ENCODE data around the gene PLEKHF1.
"Not testable (repeated sequence)": the region's sequence is repeated elsewhere in the genome, so short reads cannot be mapped to it uniquely, and the experiment has no call there.

The PLEKHF1 gene

GRCh38 chr19:29666578-29667386 is 1.5 kb downstream of the PLEKHF1 start:
- no peak for DNase-seq

- DNase-seq, result no peak
These were observed 2.1 kb downstream of the PLEKHF1 start for GRCh38 chr19:29667387-29667783.

- peak; percentile 60 for DNase-seq
These were observed 2.7 kb downstream of the PLEKHF1 start for GRCh38 chr19:29667901-29668341.

DNA sequence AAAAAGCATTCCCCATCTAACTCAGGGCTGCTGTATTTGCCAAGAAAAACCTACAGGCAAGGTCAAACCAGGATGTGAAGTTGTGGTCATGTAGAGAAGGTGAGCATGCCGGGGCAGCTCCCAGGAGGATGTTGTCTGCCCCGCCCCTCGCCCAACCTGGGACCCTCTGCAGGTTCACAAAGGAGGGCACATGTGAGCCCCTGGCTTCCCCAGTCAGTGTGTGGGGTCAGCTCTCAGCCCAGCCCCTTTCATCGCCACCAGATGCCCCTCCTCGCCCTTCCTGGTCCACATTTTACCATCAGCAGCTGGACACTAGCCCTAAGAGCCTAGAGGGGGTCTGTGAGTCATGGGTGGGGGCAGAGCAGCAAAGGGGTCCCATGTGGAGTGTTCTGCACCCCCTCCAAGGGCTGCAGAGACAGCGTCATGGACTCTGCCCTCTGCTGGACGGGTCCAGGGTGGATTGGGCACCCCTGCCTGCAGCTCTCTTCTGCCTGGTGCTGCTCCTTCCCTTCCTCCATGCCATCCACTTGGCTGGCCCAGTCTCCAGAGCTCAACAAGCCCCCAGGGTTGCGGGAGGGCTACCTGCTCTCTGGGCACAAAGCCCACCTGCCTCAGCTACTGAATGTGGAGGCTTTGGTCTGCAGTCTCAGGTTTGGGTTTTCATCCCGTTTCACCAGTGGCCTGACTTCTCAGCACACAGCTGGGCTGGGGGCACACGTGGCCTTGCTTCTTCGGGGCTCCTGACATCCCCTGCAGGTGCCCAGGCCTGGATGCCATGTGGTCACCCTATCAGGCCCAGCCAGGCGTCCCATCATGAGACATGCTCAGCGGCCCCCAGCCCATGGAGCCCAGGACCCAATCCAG is 3.7 kb downstream of the PLEKHF1 start:
- DNase-seq, result no peak

DNA sequence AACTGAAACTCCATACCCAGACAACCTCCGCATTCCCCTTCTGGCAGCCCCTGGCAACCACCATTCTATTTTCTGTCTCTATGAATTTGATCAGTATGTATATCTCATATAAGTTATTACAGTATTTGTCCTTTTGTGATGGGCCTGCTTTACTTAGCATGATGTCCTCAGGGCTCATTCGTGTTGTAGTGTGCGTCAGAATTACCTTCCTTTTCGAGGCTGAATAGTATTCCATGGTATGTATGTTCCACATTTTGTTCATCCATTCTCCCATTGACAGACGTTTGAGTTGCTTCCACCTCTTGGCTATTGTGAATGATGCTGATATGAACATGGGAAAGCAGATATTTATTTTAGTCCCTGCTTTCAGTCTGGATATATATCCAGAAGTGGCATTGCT is 5.0 kb downstream of the PLEKHF1 start:
- no peak for DNase-seq

DNA sequence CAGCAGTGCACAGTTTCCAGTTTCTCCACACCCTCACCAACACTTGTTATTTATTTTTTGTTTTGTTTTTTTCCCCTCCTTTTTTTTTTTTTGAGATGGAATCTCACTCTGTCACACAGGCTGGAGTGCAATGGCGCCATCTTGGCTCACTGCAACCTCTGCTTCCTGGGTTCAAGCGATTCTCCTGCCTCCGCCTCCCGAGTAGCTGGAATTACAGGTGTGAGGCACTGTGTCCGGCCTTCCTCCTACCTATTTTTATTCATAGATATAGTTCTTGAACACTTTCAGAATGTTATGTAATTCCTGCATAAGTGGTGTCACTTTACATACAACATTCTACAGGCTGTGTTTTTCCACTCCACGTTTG is 5.7 kb downstream of the PLEKHF1 start:
- not testable (repeated sequence) for DNase-seq

- DNase-seq, result peak; percentile 87
These were observed 6.3 kb downstream of the PLEKHF1 start for GRCh38 chr19:29671393-29672160.

DNA sequence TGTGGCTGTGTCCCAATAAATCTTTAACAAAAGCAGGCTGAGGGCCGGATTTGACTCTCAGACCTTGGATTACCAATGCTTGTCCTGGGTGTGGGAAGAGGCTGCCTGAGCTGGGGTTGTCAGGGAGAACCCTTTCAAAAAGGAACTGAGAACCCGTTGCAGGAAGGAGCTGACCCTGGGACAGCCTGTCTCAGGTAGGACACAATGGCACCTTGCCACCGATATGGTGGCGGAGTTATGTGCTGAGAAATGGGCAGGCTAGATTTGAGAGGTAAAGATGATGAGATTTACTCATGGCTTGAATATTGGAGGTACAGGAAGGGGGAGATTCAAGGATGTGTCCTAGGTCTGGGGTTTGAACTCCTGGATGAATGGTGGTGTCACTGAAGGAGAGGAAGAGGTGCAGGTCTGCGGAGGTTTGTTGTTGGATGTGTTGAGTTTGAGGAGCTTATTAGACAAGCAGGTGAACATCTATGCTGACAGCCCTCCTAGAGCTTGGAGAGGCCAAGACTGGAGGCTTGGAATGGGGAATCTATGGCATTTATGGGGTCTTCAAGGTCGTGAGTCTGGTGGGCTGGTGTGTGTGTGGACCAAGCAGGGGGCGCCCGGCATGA is 7.2 kb downstream of the PLEKHF1 start:
- no peak for DNase-seq

- DNase-seq, result peak; percentile 85
These were observed 7.7 kb downstream of the PLEKHF1 start for GRCh38 chr19:29672933-29673336.

DNA sequence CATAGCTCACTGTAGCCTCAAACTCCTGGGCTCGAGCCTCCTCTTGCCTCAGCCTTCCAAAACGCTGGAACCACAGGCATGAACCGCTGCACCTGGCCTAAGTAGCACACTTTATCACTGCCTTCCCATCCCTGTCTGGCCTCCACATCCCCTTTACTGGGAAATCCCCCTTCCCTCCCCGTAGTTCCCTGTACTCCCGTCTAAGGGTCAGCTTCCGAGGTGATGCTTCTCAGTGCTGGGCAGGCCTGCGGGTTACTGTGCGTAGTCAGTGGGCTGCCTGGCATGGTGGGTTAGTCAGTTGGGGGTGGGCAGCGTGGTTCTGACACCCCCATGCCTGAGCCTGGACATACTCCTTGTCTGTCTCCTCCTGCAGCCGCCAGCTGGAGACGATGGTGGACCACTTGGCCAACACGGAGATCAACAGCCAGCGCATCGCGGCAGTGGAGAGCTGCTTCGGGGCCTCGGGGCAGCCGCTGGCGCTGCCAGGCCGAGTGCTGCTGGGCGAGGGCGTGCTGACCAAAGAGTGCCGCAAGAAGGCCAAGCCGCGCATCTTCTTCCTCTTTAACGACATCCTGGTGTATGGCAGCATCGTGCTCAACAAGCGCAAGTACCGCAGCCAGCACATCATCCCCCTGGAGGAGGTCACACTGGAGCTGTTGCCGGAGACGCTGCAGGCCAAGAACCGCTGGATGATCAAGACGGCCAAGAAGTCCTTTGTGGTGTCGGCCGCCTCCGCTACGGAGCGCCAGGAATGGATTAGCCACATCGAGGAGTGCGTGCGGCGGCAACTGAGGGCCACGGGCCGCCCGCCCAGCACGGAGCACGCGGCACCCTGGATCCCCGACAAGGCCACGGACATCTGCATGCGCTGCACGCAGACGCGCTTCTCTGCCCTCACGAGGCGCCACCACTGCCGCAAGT is 8.4 kb downstream of the PLEKHF1 start:
- no peak for DNase-seq

DNA sequence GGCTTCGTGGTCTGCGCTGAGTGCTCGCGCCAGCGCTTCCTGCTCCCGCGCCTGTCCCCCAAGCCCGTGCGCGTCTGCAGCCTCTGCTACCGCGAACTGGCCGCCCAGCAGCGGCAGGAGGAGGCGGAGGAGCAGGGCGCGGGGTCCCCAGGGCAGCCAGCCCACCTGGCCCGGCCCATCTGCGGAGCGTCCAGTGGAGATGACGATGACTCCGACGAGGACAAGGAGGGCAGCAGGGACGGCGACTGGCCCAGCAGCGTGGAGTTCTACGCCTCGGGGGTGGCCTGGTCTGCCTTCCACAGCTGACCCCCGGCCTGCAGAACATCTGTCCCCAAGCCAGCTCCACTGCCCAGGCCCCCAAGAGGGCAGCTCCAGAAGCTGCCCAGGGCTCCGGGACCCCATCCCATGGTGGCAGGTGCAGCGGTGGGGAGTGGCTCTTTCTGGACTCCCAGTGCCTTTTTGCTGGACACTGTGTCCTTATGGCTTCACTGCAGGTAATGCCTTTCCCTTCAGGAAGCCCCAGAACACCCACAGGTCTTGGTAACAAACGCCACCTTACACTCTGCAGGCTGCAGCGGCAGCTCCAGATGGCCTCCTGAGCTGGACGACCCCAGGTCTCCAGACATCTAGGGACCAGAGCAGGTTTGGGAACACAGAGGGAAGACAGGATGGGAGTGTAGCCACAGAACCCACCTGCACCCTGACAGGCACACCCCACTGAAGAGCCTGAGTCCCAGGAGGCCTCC is 9.3 kb downstream of the PLEKHF1 start:
- no peak for DNase-seq

- no peak for DNase-seq
These were observed 9.9 kb downstream of the PLEKHF1 start for GRCh38 chr19:29675120-29675649.

GRCh38 chr19:29675650-29676186 is 10.5 kb downstream of the PLEKHF1 start:
- DNase-seq, result no peak

GRCh38 chr19:29676586-29676985 is 11.3 kb downstream of the PLEKHF1 start:
- no peak for DNase-seq

DNA sequence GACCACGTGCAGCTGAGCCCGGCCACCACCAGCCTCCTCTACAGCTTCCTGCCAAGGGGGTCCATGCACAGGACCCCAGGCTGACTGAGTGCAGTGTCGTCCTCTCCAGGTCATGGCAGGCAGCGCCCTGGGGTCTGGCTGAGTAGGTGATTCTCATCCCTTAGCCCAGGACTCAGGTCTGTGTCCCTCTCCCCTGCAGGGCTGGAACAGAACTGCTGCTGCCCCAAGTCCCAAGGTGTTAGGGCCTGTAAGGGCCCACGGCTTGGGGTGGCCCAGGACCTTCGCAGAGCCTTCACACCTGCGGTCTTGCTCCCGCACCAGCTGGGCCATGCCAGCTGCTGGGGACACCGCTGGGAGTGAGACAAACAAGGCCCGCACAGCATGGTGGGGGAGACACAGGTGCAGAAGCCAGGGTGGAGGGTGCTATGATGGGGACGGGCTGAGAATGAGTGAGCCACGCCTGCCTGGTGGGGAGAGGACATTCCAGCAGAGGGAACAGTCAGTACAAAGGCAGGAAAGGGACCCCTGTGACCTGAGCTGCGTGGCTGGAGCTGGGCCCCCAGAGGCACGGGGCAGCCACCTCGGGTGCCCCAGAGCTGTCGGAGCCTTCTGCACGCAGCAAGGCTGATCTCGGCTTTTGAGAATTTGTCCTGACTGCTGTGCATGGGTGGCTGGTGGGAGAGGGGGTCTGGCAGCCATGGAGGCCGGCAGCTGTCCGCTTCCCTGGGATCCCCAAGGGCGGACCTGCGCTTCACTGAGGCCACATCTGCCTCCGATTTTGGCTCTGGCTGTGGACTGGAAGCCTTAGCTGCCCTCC is 11.9 kb downstream of the PLEKHF1 start:
- no peak for DNase-seq

- no peak for DNase-seq
These were observed 13.3 kb downstream of the PLEKHF1 start for GRCh38 chr19:29678484-29679106.

DNA sequence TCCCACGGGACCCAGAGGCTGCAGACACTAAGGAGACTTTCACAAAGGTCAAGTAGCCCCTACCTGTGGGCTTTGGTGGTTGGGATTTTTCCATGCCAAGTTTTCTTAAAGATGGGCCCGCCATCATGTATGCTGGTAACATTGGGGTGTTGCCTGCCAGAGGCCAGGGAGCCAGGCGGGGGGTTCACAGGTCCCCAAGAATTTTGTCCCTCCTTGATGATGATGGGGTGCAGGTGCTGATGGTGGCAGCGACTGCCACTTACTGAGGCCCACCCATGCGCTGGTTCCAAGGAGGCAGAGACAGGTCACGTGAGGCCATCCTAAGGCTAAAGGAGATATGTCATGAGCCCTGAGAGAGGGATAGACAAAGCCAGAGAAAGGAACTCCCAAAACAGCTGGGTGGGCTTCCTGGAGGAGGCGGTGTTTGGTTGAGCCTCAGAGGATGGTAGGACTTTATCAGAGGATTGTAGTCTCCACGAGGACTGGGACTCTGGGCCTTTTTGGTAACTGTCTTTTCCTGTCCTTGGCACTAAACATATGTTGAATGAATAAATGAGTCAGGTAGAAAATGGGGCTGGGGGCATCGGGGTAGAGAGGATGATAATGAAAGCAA is 14.4 kb downstream of the PLEKHF1 start:
- DNase-seq, result no peak

- DNase-seq, result peak; percentile 73
These were observed 15.2 kb downstream of the PLEKHF1 start for GRCh38 chr19:29680447-29680846.

All from activated CD4-positive, alpha-beta T cell treated with anti-CD3 and anti-CD28 coated beads, Interleukin-2, amount 50 U/mL, for 1 hour (primary cell).